Measurements from ENCODE around the gene PROC. TPM values are rescaled to one million over a fixed set of nuclear protein-coding genes. Genes with fewer than 3 reads are reported as not detected.
A peak's percentile ranks its signal among the peaks of the same experiment; 100 is the strongest.

PROC gene
- total and polyA plus RNA-seq, 9 of the 15 experiments (the other 6 are each of a cell fraction or from before 2014, with no cell fraction given): not detected

DNA sequence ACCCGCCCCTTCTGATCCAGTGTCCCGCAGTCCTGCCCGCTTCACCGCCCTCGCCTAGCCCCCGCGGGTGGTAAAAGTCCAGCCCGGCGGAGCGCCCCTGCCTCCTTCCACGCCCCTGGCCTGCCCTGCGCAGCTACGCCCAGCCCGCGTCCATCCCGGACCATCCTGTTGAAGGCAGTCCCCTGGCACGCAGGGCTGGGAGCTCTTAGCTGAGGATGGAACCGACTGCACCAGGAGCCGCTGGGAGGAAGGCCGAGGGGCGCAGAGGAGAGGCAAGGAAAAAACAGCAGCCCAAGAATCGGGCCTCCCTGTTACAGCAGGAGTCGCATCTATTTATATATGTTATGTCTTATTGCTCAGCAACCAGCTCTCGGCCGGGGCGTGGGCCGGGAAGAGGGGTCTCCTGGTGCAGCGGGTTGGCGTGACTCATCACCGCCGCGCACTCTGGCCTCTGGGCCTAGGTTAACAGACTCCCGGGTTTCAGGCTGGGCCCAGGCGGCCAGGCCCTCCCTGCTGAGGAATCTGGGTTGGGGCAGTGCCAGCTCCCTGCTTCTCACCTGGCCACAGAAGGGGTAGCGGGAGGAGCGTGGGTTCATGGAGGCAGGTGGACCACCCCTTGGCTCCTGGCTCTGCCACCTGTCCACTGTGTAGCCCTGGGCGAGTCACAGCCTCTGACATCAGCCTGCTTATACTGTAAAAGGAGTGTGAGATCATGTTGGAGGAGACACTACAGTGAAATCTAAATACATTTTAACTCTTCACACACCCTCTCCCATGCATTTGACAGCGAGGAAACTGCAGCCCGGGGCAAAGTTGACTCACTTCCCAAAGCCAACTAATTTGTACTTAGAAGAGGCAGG, 17.1 kb upstream of the PROC start (continued):
- TF ChIP-seq NR2C1 (IDR thresholded peaks at IDR 0.05) (no peak), NR2C1 (tag; IDR thresholded peaks at IDR 0.05) (peak; percentile 12; the same call in 1 of the 2 replicates), PYGO2 (tag; IDR thresholded peaks at IDR 0.05) (no peak), RBM22 (IDR thresholded peaks at IDR 0.05; ENCODE audit: low read depth, low read length, poor library complexity, severe bottlenecking) (no peak), FOSL1 (tag; conservative IDR thresholded peaks at IDR 0.05) (peak; percentile 60)
- TF ChIP-seq, protein P1, sequence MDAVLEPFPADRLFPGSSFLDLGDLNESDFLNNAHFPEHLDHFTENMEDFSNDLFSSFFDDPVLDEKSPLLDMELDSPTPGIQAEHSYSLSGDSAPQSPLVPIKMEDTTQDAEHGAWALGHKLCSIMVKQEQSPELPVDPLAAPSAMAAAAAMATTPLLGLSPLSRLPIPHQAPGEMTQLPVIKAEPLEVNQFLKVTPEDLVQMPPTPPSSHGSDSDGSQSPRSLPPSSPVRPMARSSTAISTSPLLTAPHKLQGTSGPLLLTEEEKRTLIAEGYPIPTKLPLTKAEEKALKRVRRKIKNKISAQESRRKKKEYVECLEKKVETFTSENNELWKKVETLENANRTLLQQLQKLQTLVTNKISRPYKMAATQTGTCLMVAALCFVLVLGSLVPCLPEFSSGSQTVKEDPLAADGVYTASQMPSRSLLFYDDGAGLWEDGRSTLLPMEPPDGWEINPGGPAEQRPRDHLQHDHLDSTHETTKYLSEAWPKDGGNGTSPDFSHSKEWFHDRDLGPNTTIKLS (IDR thresholded peaks at IDR 0.05; ENCODE audit: borderline replicate concordance, low read depth): no peak
